ENCODE data around the gene PIK3R6. TPM values are rescaled to one million over a fixed set of nuclear protein-coding genes. Genes with fewer than 3 reads are reported as not detected.
A peak's percentile ranks its signal among the peaks of the same experiment; 100 is the strongest.

PIK3R6 gene
- total and polyA plus RNA-seq, 2 experiments from 2014 or later = 0.11 to 0.24 TPM

DNA sequence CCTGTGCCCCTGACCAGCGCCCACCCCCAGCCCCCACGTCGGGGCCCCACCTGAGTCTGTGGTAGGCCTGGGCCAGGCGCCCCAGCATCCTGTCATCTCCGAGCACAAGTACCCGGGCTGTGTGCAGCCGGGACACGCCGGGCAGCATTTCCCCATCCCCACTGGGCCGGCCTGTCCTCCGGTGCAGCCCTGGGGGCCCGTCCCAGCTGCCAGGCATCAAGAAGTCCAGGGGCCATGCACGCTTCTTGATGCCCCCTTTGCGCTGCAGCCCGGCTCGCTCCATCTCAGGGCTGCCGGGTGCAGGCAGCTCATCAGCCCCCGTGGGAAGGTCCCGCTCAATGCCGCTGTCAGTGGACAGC, 39.0 kb downstream of the PIK3R6 start:
- Histone ChIP-seq H3K36me3 (ENCODE audit: insufficient read depth) (no peaks in the 10 kb centered on the region), H3K4me1 (ENCODE audit: insufficient read depth) (no peaks in the 10 kb centered on the region), H2AFZ (no peak overlapping the region), H4K20me1 (replicated peaks; ENCODE audit: insufficient read depth) (no peaks in the 10 kb centered on the region), H3F3A (replicated peaks; ENCODE audit: low read depth) (no peaks in the 10 kb centered on the region), H3K4me3 (no peak overlapping the region), H3K27me3 (ENCODE audit: insufficient read depth) (no peaks in the 10 kb centered on the region), H3K79me2 (replicated peaks; ENCODE audit: insufficient read depth) (no peaks in the 10 kb centered on the region), H3K27ac (ENCODE audit: low read depth) (no peak overlapping the region), H3K9me2 (ENCODE audit: insufficient read depth) (no peaks in the 10 kb centered on the region), H3K4me2 (no peak overlapping the region)
- no peak for DNase-seq (ENCODE audit: low spot score)
- TF ChIP-seq STAT1 (IDR thresholded peaks at IDR 0.05; ENCODE audit: unreplicated experiment) (no peak), JUNB (IDR thresholded peaks at IDR 0.05; ENCODE audit: unreplicated experiment) (no peak), POLR2AphosphoS5 (IDR thresholded peaks at IDR 0.05; ENCODE audit: low read depth) (no peak), EZH2 (IDR thresholded peaks at IDR 0.05; ENCODE audit: low read depth, unreplicated experiment) (no peak), CREB1 (CRISPR knock-in tag; IDR thresholded peaks at IDR 0.05; ENCODE audit: low read depth) (no peak)
- TF ChIP-seq, protein P1, sequence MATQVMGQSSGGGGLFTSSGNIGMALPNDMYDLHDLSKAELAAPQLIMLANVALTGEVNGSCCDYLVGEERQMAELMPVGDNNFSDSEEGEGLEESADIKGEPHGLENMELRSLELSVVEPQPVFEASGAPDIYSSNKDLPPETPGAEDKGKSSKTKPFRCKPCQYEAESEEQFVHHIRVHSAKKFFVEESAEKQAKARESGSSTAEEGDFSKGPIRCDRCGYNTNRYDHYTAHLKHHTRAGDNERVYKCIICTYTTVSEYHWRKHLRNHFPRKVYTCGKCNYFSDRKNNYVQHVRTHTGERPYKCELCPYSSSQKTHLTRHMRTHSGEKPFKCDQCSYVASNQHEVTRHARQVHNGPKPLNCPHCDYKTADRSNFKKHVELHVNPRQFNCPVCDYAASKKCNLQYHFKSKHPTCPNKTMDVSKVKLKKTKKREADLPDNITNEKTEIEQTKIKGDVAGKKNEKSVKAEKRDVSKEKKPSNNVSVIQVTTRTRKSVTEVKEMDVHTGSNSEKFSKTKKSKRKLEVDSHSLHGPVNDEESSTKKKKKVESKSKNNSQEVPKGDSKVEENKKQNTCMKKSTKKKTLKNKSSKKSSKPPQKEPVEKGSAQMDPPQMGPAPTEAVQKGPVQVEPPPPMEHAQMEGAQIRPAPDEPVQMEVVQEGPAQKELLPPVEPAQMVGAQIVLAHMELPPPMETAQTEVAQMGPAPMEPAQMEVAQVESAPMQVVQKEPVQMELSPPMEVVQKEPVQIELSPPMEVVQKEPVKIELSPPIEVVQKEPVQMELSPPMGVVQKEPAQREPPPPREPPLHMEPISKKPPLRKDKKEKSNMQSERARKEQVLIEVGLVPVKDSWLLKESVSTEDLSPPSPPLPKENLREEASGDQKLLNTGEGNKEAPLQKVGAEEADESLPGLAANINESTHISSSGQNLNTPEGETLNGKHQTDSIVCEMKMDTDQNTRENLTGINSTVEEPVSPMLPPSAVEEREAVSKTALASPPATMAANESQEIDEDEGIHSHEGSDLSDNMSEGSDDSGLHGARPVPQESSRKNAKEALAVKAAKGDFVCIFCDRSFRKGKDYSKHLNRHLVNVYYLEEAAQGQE (IDR thresholded peaks at IDR 0.05; ENCODE audit: unreplicated experiment) = no peak
- TF ChIP-seq, protein P2, sequence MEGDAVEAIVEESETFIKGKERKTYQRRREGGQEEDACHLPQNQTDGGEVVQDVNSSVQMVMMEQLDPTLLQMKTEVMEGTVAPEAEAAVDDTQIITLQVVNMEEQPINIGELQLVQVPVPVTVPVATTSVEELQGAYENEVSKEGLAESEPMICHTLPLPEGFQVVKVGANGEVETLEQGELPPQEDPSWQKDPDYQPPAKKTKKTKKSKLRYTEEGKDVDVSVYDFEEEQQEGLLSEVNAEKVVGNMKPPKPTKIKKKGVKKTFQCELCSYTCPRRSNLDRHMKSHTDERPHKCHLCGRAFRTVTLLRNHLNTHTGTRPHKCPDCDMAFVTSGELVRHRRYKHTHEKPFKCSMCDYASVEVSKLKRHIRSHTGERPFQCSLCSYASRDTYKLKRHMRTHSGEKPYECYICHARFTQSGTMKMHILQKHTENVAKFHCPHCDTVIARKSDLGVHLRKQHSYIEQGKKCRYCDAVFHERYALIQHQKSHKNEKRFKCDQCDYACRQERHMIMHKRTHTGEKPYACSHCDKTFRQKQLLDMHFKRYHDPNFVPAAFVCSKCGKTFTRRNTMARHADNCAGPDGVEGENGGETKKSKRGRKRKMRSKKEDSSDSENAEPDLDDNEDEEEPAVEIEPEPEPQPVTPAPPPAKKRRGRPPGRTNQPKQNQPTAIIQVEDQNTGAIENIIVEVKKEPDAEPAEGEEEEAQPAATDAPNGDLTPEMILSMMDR (conservative IDR thresholded peaks at IDR 0.05; ENCODE audit: low read depth in 2 of 2) = no peak
- TF ChIP-seq, protein P3, sequence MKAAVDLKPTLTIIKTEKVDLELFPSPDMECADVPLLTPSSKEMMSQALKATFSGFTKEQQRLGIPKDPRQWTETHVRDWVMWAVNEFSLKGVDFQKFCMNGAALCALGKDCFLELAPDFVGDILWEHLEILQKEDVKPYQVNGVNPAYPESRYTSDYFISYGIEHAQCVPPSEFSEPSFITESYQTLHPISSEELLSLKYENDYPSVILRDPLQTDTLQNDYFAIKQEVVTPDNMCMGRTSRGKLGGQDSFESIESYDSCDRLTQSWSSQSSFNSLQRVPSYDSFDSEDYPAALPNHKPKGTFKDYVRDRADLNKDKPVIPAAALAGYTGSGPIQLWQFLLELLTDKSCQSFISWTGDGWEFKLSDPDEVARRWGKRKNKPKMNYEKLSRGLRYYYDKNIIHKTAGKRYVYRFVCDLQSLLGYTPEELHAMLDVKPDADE (IDR thresholded peaks at IDR 0.05) = no peak
- no peak for ATAC-seq
- no peak overlapping the region for H3K27ac Mint-ChIP-seq
- no peak overlapping the region for H3K4me3 Mint-ChIP-seq
- H3K4me1 Mint-ChIP-seq = peaks cover 11% of the 10 kb centered on the region; the same call in 2 of the 3 replicates
- peaks cover 4% of the 10 kb centered on the region for H3K27me3 Mint-ChIP-seq (ENCODE audit: insufficient read depth, low read depth, poor library complexity)
- no peaks in the 10 kb centered on the region for H3K36me3 Mint-ChIP-seq (ENCODE audit: low read depth)
- H3K9me3 Mint-ChIP-seq = peaks cover 4% of the 10 kb centered on the region; the same call in 1 of the 3 replicates

DNA sequence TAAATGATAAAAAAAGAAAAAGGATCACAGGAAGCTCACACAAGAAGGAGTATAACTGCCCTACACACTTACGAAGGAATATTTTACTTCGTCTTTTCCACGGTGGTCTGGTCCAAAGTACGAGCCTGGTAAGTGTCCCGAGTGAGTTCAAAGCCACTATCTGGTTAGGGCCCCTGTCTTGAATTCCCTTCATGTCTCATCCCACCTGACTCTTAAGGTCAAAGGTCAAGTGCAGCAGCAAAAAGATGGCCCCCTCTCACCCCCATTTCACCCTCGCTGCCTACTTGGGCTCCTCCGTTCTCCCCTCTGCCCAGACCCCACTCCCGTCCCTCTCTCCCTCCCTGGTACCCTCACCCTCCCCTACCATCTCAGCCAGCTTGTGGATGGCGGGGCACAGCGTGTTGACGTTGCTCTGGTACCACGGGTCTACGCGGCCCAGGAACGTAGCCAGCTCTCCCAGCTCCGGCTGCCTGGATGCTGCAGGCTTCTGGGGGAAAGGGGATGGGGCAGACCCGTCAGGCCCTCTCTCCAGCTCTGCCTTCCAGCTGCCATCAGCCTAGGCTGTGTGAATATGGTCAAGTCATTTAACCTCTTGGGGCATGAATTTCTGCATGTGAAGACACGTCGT, 40.6 kb downstream of the PIK3R6 start:
- ATAC-seq = no peak
- no peak overlapping the region for H3K27ac Mint-ChIP-seq
- H3K4me2 ChIP-seq = no peak overlapping the region
- H4K20me1 ChIP-seq (replicated peaks; ENCODE audit: insufficient read depth) = no peaks in the 10 kb centered on the region
- DNase-seq (ENCODE audit: low spot score) = no peak
- H3K9me2 ChIP-seq (ENCODE audit: insufficient read depth) = no peaks in the 10 kb centered on the region
- no peaks in the 10 kb centered on the region for H3K36me3 ChIP-seq (ENCODE audit: insufficient read depth)
- H3F3A ChIP-seq (replicated peaks; ENCODE audit: low read depth) = no peaks in the 10 kb centered on the region
- H3K27me3 Mint-ChIP-seq (ENCODE audit: insufficient read depth, low read depth, poor library complexity) = peaks cover 4% of the 10 kb centered on the region
- H3K4me3 ChIP-seq = no peak overlapping the region
- H2AFZ ChIP-seq = peak overlapping the region; percentile 87
- H3K36me3 Mint-ChIP-seq (ENCODE audit: low read depth) = no peaks in the 10 kb centered on the region
- no peak overlapping the region for H3K4me3 Mint-ChIP-seq
- H3K79me2 ChIP-seq (replicated peaks; ENCODE audit: insufficient read depth) = no peaks in the 10 kb centered on the region
- H3K4me1 Mint-ChIP-seq = peaks cover 11% of the 10 kb centered on the region; the same call in 2 of the 3 replicates
- H3K4me1 ChIP-seq (ENCODE audit: insufficient read depth) = no peaks in the 10 kb centered on the region
- H3K9me3 Mint-ChIP-seq = peaks cover 7% of the 10 kb centered on the region; the same call in 1 of the 3 replicates
- H3K27me3 ChIP-seq (ENCODE audit: insufficient read depth) = no peaks in the 10 kb centered on the region
- no peak overlapping the region for H3K27ac ChIP-seq (ENCODE audit: low read depth)
- TF ChIP-seq ZNF114 (CRISPR knock-in tag; IDR thresholded peaks at IDR 0.05) = no peak
- TF ChIP-seq POLR2AphosphoS5 (IDR thresholded peaks at IDR 0.05; ENCODE audit: low read depth) = no peak
- no peak for TF ChIP-seq CREB1 (CRISPR knock-in tag; IDR thresholded peaks at IDR 0.05; ENCODE audit: low read depth)
- TF ChIP-seq EZH2 (IDR thresholded peaks at IDR 0.05; ENCODE audit: low read depth, unreplicated experiment) = no peak
- TF ChIP-seq, protein P1 (IDR thresholded peaks at IDR 0.05; ENCODE audit: unreplicated experiment) = no peak
- TF ChIP-seq NANOG (IDR thresholded peaks at IDR 0.05; ENCODE audit: borderline replicate concordance) = no peak
- TF ChIP-seq, protein P2 (conservative IDR thresholded peaks at IDR 0.05; ENCODE audit: low read depth in 2 of 2) = no peak
- no peak for TF ChIP-seq EZH2phosphoT487 (IDR thresholded peaks at IDR 0.05; ENCODE audit: unreplicated experiment)
